Activated effector memory CD4-positive, alpha-beta T cell treated with Interleukin-2 at 50 U/mL for 16 hours (primary cell): ENCODE measurements around the gene A1BG.

Source experiments
- DNase-seq: peaks from one replicate; pipeline ENCODE4 v3.0.0-alpha.2; 2020

A1BG gene, protein sequence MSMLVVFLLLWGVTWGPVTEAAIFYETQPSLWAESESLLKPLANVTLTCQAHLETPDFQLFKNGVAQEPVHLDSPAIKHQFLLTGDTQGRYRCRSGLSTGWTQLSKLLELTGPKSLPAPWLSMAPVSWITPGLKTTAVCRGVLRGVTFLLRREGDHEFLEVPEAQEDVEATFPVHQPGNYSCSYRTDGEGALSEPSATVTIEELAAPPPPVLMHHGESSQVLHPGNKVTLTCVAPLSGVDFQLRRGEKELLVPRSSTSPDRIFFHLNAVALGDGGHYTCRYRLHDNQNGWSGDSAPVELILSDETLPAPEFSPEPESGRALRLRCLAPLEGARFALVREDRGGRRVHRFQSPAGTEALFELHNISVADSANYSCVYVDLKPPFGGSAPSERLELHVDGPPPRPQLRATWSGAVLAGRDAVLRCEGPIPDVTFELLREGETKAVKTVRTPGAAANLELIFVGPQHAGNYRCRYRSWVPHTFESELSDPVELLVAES

DNA sequence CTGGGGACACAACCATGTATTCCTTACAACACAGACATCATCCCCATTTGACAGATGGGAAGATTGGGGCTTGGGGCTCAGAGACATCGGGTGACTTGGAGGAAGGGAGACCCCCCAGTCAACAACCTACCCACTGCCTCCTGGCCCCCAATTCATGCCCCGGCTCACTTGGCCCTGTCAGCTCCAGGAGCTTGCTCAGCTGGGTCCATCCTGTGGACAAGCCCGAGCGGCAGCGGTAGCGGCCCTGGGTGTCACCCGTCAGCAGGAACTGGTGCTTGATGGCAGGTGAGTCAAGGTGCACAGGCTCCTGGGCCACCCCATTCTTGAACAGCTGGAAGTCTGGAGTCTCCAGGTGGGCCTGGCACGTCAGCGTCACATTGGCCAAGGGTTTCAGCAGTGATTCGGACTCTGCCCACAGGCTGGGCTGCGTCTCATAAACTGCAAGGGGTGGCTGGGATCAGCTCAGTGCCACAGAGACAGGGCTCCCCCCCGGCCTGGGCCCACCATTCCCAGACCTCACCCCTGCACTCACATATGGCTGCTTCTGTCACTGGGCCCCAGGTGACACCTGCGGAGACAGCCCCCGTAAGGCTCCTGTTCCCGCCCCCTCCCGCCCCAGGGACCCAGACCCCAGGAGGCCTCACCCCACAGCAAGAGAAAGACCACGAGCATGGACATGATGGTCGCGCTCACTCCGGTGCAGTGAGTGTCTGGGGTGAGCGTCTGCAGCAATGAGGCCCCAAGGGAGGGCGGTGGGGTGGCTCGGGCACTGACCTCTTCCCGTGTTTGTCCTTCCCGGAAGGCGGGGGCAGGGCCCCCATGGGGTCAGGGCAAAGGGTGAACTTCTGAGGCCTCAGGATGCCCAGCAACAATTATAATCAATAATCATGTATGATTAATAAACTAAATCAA is at the start of gene A1BG:
Gene A1BG (minus strand): TSS at position 733 of the 912 bp plus-strand sequence. CDS start 55 bp downstream, at position 678.
- DNase-seq: no peak

- DNase-seq: no peak
These were observed 48.6 kb upstream of the A1BG start for GRCh38 chr19:58401840-58402421.

- peak; percentile 97 for DNase-seq
These were observed 47.9 kb upstream of the A1BG start for GRCh38 chr19:58400916-58401839.

GRCh38 chr19:58400316-58400915 is 47.1 kb upstream of the A1BG start:
- no peak for DNase-seq

- DNase-seq: no peak
These were observed 46.6 kb upstream of the A1BG start for GRCh38 chr19:58399903-58400302.

- no peak for DNase-seq
These were observed 45.3 kb upstream of the A1BG start for GRCh38 chr19:58398545-58398944.

DNA sequence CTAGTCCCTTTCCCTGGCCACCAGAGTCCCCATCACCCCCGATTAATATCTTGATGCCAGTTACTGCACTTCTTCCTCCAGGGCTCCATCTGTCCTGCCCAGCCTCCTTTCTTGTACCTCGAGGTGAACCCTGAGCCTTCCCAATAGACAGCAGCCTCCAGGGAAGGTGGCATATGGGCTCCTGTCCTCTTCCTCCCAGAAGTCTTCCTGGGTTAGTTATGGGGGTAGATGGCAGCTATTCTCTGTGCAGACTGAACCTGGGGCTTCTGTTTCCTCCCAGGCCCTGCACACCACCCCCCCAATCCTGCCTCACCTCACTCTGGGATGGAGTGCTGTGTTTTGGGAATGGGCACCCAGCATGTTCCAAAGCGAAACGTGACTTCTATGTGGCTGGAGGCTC is 44.8 kb upstream of the A1BG start:
- no peak for DNase-seq

DNA sequence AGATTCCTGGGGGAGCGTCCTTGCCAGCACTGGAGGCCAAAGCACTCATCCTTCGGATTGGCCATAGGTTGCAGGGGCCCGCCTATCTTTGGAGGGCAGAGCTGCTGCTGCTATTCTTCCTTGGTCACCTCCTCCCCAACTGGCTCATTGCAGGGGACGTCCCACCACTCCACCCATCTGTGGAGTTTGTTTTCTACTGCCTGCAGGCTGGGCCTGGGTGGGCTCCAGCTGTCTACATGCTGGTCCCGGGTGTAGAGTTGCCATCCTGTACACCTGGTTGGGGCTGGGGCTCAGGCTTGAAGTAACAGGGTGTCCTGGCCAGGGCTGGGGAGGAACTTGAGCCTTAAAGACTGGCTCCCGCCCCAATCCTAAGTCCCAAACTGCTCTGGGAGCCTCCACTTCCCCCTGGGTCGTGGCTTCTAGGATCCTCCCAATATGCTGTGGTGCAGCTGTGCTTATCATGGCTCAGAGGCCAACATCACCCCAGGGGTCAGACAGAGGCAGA is 44.3 kb upstream of the A1BG start:
- no peak for DNase-seq

DNA sequence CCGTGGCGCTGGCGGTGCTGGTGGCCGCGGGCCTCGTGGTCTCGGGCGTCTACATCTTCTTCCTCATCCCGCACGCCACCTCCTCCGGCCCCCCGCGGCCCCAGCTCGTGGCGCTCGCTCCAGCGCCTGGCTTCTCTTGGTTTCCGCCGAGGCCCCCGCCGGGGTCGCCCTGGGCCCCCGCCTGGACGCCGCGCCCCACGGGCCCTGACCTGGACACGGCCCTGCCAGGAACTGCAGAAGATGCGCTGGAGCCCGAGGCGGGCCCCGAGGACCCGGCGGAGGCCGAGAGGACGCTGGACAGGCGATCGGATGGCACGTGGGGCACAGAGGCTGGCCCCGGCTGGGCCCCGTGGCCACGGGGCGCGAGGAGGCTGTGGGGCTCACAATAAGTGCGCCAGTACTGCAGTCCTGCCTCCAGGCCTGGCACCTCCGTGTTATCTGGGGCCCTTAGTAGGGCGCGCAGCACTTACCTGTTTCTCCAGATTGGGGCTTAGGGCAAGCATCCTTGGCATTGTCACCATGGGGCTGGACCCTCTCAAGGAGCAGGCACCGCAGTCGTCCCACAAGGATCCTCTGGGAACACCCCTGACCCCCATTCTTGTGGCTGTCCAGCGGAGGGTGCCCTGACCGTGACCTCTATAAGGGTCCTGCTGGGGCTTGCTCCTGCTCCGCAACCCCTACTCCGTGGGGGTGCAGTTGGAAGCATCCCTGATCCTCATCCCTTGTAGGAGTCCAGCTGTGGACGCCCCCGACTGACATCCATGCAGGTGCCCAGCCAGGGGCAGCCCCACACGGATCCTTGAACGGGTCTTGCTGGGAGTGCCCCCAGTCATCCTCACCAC is 43.6 kb upstream of the A1BG start:
- no peak for DNase-seq

- no peak for DNase-seq
These were observed 42.8 kb upstream of the A1BG start for GRCh38 chr19:58395979-58396627.

- no peak for DNase-seq
These were observed 42.1 kb upstream of the A1BG start, which contains the start of gene RNF225 for GRCh38 chr19:58395220-58395978. Gene RNF225 (plus strand): TSS chr19:58395656. CDS start chr19:58396090, 434 bp downstream.

- no peak for DNase-seq
These were observed 41.5 kb upstream of the A1BG start for GRCh38 chr19:58394821-58395219.

GRCh38 chr19:58393725-58394033 is 40.4 kb upstream of the A1BG start:
- DNase-seq: no peak

DNA sequence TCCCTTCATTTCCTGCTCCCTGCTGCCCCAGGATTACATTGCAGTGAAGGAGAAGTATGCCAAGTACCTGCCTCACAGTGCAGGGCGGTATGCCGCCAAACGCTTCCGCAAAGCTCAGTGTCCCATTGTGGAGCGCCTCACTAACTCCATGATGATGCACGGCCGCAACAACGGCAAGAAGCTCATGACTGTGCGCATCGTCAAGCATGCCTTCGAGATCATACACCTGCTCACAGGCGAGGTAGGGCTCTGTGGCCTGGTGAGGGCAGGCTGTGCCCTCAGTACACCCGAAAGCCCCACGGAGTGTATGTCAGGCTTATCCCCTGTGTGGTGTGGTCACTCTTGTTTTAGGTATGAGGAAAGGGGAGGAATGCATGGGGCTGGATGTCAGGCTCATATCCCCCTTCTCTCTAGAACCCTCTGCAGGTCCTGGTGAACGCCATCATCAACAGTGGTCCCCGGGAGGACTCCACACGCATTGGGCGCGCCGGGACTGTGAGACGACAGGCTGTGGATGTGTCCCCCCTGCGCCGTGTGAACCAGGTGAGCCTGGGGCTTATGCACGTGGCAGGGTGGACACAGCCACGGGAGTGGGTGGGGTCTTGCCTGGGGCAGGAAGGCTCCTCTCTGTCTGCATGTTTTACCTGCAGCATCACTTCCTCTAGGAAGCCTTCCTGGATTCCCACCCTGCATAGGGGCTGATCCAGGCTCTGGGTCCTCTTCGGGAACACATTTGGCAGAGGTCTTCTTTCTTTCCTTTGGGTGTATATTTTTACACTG is 39.8 kb upstream of the A1BG start:
- no peak for DNase-seq

DNA sequence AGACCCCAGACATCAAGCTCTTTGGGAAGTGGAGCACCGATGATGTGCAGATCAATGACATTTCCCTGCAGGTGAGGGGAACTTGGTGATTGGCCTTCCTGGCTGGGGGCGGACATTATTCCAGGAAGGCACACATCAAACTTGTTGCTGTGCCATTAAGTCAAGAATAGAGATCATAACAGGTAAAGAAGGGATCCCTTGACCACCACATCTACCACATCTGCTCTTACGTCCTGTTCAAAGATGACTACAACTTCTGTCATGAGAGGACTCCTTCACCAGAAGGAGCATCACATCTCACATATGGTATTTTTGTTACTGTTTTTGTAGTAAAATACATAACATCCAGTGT is 34.9 kb upstream of the A1BG start:
- DNase-seq: no peak

GRCh38 chr19:58387338-58388174 is 34.3 kb upstream of the A1BG start:
- DNase-seq: no peak

GRCh38 chr19:58386576-58387337 is 33.5 kb upstream of the A1BG start, which contains the start of gene RPS5:
Gene RPS5 (plus strand): TSS chr19:58387269. CDS start chr19:58388138, 869 bp downstream.
- DNase-seq: peak; percentile 94
